HT-29 (cell line): Measurements from ENCODE around the gene SIMC1. TPM values are rescaled to one million over a fixed set of nuclear protein-coding genes. Genes with fewer than 3 reads are reported as not detected.
A peak's percentile ranks its signal among the peaks of the same experiment; 100 is the strongest.
"Not testable (repeated sequence)": the region's sequence is repeated elsewhere in the genome, so short reads cannot be mapped to it uniquely, and the experiment has no call there.

ENCODE experiments used
- DNase-seq: peaks from one replicate; pipeline ENCODE4 v3.0.0-alpha.2; 2015; ENCODE audit warnings: low spot score
- total RNA-seq: library from RNA; depleted of rRNA; stranded (reverse); fragments of >200 nt; shearing (Covaris generic); gene quantifications from 2 replicates; pipeline ENCODE4 v1.2.3, GENCODE V29; 2014

Gene SIMC1
- total RNA-seq, 1 experiment from 2014 or later = 10.9 TPM

DNA sequence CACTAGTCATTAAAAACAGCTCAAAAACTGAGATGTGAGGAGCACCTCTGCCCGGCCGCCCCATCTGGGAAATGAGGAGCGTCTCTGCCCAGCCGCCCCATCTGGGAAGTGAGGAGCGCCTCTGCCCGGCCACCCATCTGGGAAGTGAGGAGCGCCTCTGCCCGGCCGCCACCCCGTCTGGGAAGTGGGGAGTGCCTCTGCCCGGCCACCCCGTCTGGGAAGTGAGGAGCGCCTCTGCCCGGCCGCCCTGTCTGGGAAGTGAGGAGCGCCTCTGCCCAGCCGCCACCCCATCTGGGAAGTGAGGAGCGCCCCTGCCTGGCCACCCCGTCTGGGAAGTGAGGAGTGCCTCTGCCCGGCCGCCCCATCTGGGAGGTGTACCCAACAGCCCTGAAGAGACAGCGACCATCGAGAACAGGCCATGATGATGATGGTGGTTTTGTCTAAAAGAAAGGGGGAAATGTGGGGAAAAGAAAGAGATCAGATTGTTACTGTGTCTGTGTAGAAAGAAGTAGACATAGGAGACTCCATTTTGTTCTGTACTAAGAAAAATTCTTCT is 23.7 kb upstream of the SIMC1 start:
- not testable (repeated sequence) for DNase-seq

DNA sequence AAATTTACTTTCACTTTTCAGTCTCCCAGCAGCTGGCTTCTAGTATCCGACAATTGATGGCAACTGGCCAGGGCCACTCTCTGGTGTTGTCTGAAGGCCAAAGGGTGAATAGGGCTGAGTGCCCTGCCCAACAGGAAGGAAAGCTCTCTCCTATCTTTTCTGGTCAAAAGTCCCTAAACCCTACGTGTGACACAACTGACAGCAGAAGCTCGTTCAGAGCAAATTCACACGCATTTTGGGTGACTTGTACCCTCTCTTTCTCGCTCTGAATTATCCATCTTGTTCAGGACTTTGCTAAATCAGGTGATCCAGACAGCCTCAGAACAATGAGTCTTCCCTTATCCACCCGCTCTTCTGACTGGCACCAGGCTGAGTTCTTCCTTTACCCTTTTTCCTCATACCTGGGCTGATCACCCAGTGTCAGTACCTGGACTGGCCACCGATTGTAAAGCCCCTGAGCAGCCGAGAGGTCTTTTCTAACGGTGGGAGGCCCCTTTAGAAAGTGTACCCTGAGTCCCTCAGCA is 21.8 kb upstream of the SIMC1 start:
- DNase-seq = peak; percentile 77

DNA sequence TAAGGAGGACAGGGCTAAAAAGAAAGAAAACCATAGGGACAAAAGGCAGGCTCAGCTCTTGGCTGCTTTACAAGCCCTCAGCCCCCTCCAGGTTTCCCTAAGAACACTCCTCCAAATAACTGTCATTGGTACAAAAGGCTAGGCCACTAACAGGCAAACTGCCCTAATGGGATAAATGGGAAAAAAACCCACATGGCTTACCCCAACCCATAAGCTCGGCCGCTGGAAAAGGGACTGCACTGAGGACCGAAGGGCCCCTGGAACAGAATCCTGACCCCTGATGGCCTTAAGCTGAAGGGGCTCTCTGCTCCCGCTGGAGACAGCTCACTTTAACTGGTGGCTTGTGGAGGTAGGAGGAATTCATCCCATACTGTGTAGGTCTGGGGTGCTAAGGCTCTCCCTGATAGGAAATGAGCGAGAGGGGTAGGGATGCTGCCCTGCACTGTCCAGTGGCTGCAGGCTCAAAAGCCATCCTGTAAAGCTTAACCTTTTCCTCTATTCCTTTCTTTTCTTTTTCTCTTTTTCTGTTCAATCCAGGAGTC is 21.0 kb upstream of the SIMC1 start:
- not testable (repeated sequence) for DNase-seq

- DNase-seq = not testable (repeated sequence)
Observed at GRCh38 chr5:176217764-176218163, 20.5 kb upstream of the SIMC1 start.

DNA sequence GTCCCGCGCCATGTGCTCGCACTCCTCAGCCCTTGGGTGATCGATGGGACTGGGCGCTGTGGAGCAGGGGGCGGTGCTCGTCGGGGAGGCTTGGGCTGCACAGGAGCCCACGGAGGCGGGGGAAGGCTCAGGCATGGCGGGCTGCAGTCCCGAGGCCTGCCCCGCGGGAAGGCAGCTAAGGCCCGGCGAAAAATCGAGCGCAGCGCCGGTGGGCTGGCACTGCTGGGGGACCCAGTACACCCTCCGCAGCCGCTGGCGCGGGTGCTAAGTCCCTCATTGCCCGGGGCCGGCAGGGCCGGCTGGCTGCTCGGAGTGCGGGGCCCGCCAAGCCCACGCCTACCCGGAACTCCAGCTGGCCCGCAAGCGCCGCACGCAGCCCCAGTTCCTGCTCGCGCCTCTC is 16.2 kb upstream of the SIMC1 start:
- DNase-seq = not testable (repeated sequence)

DNA sequence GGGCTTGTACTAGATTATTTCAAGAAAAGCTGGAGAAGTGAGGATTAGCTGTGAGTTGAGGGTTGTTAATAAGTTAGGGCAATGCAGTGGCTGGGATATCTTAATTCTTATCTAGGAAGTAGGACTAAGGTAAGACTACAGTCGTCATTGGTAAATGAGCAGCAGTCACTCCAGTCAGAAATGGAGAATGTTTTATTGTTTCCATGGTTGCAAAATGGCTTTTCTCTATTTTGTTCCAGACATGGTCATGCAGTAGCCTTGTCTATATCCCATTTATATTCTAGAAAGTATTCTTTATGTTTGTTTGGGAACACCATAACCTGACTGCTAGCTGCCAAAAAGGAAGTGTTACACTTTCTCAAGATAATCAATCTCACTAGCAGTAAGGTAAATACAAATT is 9.9 kb upstream of the SIMC1 start:
- not testable (repeated sequence) for DNase-seq

DNA sequence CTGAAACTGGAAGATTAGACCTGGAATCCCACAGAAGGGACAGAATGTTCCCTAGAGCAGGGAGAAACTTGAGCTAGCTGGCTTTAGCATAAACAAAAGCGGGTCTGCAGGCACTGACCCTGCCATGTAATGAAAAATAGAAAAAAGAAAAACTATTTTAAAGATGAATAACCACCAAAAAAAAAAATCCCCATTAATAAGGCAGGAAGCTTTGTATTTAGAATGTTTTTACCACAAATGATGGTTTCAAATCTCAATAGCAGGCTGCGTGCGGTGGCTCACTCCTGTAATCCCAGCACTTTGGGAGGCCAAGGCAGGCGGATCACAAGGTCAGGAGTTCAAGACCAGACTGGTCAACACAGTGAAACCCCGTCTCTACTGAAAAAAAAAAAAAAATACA is 5.0 kb upstream of the SIMC1 start:
- not testable (repeated sequence) for DNase-seq

GRCh38 chr5:176235155-176235554 is 3.1 kb upstream of the SIMC1 start:
- peak; percentile 57 for DNase-seq

DNA sequence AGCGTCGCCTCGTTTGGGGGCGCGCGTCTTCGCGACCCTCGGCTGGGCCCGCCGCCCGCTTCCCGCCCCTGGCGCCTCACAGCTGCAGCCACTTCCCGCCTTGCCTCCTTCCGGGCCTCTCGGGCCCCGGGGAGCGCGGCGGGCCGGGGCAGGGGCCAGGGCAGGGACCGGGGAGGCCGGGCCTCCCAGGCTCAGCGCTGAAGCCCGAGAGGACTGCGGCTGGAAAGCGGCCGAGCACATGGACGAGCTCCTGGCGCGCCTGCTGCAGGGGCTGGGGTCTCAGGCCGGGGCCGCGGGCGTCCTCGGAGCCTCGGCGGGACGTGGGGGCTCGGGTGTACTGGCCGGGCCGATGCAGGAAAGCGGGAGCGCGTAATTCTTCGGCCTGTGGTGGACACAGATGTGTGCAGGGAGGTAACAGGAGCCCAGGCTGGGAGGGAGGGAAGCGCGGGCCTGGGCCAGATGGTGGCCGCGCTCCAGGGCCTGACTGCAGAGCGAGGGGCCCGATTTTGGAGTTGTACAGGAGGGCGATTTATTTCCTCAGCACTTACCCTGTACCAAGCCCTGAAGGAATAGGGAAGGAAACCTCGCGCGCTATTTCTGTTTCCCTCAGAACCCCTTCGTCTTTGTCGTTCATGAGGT is 540 bp downstream of the SIMC1 start:
- not testable (repeated sequence) for DNase-seq

DNA sequence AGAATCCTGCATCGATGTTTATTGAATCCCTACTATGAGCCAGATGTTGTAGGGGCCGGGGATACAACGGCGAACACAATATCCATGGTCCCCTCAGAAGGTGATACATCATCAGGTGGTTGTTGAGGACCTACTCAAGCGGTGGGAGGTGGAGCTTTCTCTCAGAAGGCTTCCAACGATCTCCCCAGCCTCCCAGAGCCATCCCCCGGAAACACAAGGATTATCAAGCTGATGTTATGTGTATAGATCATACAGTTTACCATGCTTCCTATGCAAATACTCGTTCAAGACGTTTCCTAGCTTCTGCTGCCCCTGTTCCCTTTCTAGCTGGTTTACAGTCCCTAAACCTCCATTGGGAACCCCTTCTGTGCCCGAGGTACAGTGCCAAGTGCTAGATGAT is 1.1 kb downstream of the SIMC1 start:
- DNase-seq = not testable (repeated sequence)

DNA sequence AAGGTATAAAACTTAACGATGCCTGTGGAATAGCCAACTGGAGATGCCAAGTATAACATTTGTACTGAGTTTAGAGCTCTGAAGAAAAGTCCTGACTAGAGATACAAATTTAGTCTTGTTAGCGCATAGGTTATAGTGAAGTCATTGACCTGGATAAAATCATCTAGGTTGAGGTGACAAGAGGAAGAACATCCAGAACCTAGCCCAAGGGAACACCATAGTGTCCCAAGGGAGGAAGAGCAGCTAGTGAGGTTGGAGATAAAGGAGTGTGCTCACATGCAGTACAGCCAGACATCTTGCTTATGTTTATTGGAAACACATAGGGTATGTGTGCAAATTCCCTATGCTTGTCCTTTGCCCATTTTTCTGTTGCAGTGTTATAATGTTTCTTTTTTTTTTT is 6.1 kb downstream of the SIMC1 start:
- DNase-seq = not testable (repeated sequence)

GRCh38 chr5:176245074-176245473 is 6.8 kb downstream of the SIMC1 start:
- DNase-seq = not testable (repeated sequence)

DNA sequence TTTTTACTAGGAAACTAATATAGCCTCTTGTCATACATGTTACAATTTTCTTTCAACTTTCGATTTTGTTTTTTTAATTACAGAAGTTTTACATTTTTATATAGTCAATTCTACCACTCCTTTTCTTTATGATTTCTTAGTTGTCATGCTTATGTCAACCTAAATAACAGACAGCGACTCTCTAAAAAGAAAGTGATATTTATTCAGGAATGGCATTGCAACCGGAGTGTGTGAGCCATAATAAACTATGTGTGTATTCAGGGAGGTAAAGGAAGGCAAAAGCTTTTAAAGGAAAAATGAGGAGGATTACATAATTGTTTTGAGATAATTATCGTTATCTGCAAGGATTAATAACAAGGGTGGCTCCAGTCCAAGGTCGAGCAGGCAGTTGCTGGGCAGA is 7.3 kb downstream of the SIMC1 start:
- DNase-seq = not testable (repeated sequence)

DNA sequence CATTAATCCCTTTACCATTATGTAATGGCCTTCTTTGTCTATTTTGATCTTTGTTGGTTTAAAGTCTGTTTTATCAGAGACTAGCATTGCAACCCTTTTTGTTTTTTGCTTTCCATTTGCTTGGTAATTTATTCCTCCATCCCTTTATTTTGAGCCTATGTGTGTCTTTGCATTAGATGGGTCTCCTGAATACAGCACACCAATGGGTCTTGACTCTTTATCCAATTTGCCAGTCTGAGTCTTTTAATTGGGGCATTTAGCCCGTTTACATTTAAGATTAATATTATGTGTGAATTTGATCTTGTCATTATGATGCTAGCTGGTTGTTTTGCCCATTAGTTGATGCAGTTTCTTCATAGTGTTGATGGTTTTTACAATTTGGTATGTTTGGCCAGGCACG is 12.5 kb downstream of the SIMC1 start:
- DNase-seq = not testable (repeated sequence)

GRCh38 chr5:176252171-176252570 is 13.9 kb downstream of the SIMC1 start:
- not testable (repeated sequence) for DNase-seq

DNA sequence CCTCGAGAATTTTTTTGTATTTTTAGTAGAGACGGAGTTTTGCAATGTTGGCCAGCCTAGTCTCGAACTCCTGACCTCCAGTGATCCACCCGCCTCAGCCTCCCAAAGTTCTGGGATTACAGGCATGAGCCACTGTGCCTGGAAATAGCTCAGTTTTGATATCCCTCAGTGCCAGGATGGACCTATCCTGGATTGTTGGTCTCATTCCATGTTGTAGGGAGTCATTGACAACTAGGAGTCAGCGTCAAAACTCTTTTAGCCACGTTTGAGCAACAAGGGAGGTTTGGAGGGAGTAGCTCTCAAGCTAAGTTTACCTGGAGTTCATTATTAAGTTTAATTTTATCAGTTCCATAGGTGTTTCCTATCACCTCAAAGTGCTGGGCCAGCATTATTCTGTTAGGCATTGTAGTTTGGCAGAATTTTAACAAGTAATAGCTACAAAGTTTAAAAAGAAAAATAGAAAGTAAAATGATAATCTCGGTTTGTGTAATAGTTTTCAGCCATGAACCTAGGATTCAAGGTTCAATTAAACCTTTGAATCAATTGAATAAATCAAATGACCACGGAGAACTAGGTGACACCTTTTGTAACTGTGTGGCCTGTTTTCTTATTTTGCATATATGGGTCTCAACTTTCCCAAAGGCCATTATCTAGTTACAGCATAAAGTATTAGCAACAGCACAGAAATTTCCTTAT is 15.3 kb downstream of the SIMC1 start:
- not testable (repeated sequence) for DNase-seq

DNA sequence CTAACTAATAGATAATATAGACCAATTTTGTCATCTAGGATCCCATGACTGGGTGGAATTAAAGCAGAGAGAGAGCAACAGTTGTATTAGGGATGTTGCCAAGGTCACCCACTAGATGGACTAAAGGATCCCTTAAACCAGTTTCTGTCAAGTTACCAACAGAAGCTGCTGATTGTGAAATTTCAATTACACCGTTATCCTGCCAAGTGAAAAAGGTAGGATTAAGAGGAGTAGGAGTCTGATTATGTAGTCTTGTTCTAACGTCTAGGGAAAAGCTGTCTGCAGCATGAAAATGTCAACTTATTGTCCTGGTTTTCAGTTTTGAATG is 15.8 kb downstream of the SIMC1 start:
- not testable (repeated sequence) for DNase-seq

DNA sequence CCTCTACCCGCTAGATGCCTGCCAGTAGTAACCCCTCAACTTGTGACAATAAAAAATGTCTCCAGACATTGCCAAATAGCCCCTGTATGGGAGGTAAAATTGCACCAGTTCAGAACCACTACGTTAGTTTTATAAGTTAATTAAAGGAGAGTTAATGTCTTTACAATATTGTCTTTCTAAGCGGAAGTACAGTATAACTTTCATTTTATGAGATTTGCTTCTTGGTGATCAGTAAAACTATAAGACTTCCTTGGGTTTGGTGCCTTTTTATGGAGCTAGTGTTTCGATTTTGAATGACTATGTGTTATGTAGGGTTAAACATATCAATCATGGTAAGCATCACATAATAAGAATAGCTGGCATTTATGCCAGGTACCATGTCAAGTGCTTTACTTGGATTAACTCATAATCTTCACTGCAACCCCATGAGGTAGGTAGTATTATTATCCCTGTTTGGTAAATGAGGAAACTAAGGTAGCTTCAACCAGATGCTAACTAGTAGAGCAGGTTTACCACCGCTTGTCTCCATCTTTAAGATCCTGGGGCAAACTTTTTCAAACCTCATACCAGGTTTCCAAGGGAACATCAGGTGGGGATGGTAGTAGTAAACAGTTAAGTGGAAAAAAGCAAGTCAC is 19.8 kb downstream of the SIMC1 start:
- not testable (repeated sequence) for DNase-seq

DNA sequence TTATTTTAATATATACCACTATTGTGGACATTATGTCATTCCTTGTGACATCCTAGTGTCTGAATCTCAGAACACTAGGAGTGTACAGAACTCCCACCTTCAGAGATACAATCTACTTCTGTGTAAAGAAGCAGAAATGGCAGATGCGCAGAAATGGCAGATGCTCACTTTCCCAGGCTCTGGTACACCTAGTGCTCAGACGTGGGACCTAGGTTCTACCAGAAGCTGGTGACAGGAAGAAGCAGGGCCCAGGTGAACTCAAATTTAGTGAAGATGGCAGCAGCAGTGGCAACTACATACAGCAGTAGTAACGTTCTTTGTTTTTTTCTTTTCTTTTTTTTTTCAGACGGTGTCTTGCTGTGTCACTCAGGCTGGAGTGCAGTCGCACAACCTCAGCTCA is 22.5 kb downstream of the SIMC1 start:
- not testable (repeated sequence) for DNase-seq

DNA sequence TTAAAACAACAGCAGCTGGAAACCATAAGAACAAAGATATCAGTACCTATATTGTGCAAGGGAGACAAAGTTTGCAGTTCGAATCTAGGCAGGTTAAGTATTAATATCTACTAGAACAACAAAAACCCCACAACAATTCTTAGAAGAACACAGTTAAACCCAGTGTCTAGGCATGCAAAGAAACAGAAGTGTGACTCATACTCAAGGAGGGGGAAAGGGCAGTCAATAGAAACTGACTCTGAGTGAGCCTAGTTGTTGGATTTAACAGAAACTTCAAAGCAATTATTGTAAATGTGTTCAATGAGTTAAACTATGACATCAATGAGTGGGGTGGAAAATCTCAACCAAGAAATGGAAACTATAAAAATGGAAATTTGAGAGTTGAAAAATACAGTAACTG is 28.2 kb downstream of the SIMC1 start:
- not testable (repeated sequence) for DNase-seq

GRCh38 chr5:176289018-176289417 is 50.8 kb downstream of the SIMC1 start:
- not testable (repeated sequence) for DNase-seq
